CD4-positive, alpha-beta T cell treated with Interferon alpha-2 for 1 hour (primary cell): ENCODE data around the gene HOXD13.

Experiments
- DNase-seq, 2 donors: peaks; one replicate each; pipeline ENCODE4 v3.0.0-alpha.2; 2020 to 2022

Gene HOXD13

GRCh38 chr2:176132205-176133171 lies 40.0 kb downstream of the HOXD13 start:
- peak in 1 of 2 donors; percentile 32 for DNase-seq

- no peak for DNase-seq
These were observed 40.9 kb downstream of the HOXD13 start for GRCh38 chr2:176133389-176133788.

GRCh38 chr2:176134035-176134434 lies 41.5 kb downstream of the HOXD13 start:
- no peak for DNase-seq

GRCh38 chr2:176135035-176135440 lies 42.5 kb downstream of the HOXD13 start:
- no peak for DNase-seq

- no peak for DNase-seq
These were observed 44.1 kb downstream of the HOXD13 start for GRCh38 chr2:176136374-176137251.

GRCh38 chr2:176137252-176137580 lies 44.7 kb downstream of the HOXD13 start:
- DNase-seq, result no peak

- no peak for DNase-seq
These were observed 45.4 kb downstream of the HOXD13 start for GRCh38 chr2:176137906-176138305.

- DNase-seq, result no peak
These were observed 46.0 kb downstream of the HOXD13 start for GRCh38 chr2:176138526-176138922.

GRCh38 chr2:176138923-176139660 lies 46.6 kb downstream of the HOXD13 start:
- DNase-seq, result no peak

GRCh38 chr2:176139661-176140512 lies 47.4 kb downstream of the HOXD13 start:
- no peak for DNase-seq

- peak; percentile 47 to 67 for DNase-seq
These were observed 48.2 kb downstream of the HOXD13 start for GRCh38 chr2:176140513-176141317.

- DNase-seq, result no peak
These were observed 49.8 kb downstream of the HOXD13 start for GRCh38 chr2:176142281-176142680.
